Measurements from ENCODE around the gene MORN4.

The MORN4 gene

GRCh38 chr10:97574374-97575126 is 58.8 kb downstream of the MORN4 start:
- Histone ChIP-seq H3K9ac (ENCODE audit: low read depth in 1 of 2, low read length in 2 of 2) (no peak overlapping the region), H3K27ac (ENCODE audit: low read depth in 2 of 2, low read length in 2 of 2) (no peak overlapping the region), H3K4me3 (ENCODE audit: low read length in 2 of 2) (no peak overlapping the region), H3K27me3 (ENCODE audit: control insufficient read depth in 2 of 2, insufficient read depth in 2 of 2, low read length in 2 of 2) (no peaks in the 10 kb centered on the region), H3K4me1 (ENCODE audit: control insufficient read depth in 2 of 2, insufficient read depth in 2 of 2, low read length in 2 of 2) (peaks cover 0 to 3% of the 10 kb centered on the region in 2 donors), H3K36me3 (ENCODE audit: control insufficient read depth in 2 of 2, insufficient read depth in 2 of 2, low read length in 2 of 2) (no peaks in the 10 kb centered on the region), H3K9me3 (ENCODE audit: control insufficient read depth in 2 of 2, low read length in 2 of 2) (no peaks in the 10 kb centered on the region)

GRCh38 chr10:97573672-97574071 is 59.6 kb downstream of the MORN4 start:
- Histone ChIP-seq H3K36me3 (ENCODE audit: control insufficient read depth in 2 of 2, insufficient read depth in 2 of 2, low read length in 2 of 2) (no peaks in the 10 kb centered on the region), H3K9me3 (ENCODE audit: control insufficient read depth in 2 of 2, low read length in 2 of 2) (no peaks in the 10 kb centered on the region), H3K4me3 (ENCODE audit: low read length in 2 of 2) (no peak overlapping the region), H3K4me1 (ENCODE audit: control insufficient read depth in 2 of 2, insufficient read depth in 2 of 2, low read length in 2 of 2) (peaks cover 0 to 3% of the 10 kb centered on the region in 2 donors), H3K27ac (ENCODE audit: low read depth in 2 of 2, low read length in 2 of 2) (no peak overlapping the region), H3K9ac (ENCODE audit: low read depth in 1 of 2, low read length in 2 of 2) (no peak overlapping the region), H3K27me3 (ENCODE audit: control insufficient read depth in 2 of 2, insufficient read depth in 2 of 2, low read length in 2 of 2) (no peaks in the 10 kb centered on the region)

GRCh38 chr10:97573021-97573420 is 60.3 kb downstream of the MORN4 start:
- H3K4me1 ChIP-seq (ENCODE audit: control insufficient read depth in 2 of 2, insufficient read depth in 2 of 2, low read length in 2 of 2) = peaks cover 0 to 3% of the 10 kb centered on the region in 2 donors
- no peak overlapping the region for H3K4me3 ChIP-seq (ENCODE audit: low read length in 2 of 2)
- H3K9me3 ChIP-seq (ENCODE audit: control insufficient read depth in 2 of 2, low read length in 2 of 2) = no peaks in the 10 kb centered on the region
- no peak overlapping the region for H3K27ac ChIP-seq (ENCODE audit: low read depth in 2 of 2, low read length in 2 of 2)
- H3K9ac ChIP-seq (ENCODE audit: low read depth in 1 of 2, low read length in 2 of 2) = no peak overlapping the region
- H3K27me3 ChIP-seq (ENCODE audit: control insufficient read depth in 2 of 2, insufficient read depth in 2 of 2, low read length in 2 of 2) = no peaks in the 10 kb centered on the region
- H3K36me3 ChIP-seq (ENCODE audit: control insufficient read depth in 2 of 2, insufficient read depth in 2 of 2, low read length in 2 of 2) = no peaks in the 10 kb centered on the region

GRCh38 chr10:97572214-97572989 is 60.9 kb downstream of the MORN4 start, which contains the start of gene ANKRD2:
Gene ANKRD2, plus strand, starts transcription at chr10:97572779. Its CDS starts 10 bp downstream, at chr10:97572789.
- Histone ChIP-seq H3K9ac (ENCODE audit: low read depth in 1 of 2, low read length in 2 of 2) (no peak within 1 kb of the TSS), H3K36me3 (ENCODE audit: control insufficient read depth in 2 of 2, insufficient read depth in 2 of 2, low read length in 2 of 2) (no peaks in the 10 kb centered on the region), H3K27ac (ENCODE audit: low read depth in 2 of 2, low read length in 2 of 2) (no peak within 1 kb of the TSS), H3K27me3 (ENCODE audit: control insufficient read depth in 2 of 2, insufficient read depth in 2 of 2, low read length in 2 of 2) (no peaks in the 10 kb centered on the region), H3K4me1 (ENCODE audit: control insufficient read depth in 2 of 2, insufficient read depth in 2 of 2, low read length in 2 of 2) (peaks cover 0 to 3% of the 10 kb centered on the region in 2 donors), H3K4me3 (ENCODE audit: low read length in 2 of 2) (no peak within 1 kb of the TSS), H3K9me3 (ENCODE audit: control insufficient read depth in 2 of 2, low read length in 2 of 2) (no peaks in the 10 kb centered on the region)

GRCh38 chr10:97571622-97572021 is 61.7 kb downstream of the MORN4 start:
- no peaks in the 10 kb centered on the region for H3K36me3 ChIP-seq (ENCODE audit: control insufficient read depth in 2 of 2, insufficient read depth in 2 of 2, low read length in 2 of 2)
- H3K27me3 ChIP-seq (ENCODE audit: control insufficient read depth in 2 of 2, insufficient read depth in 2 of 2, low read length in 2 of 2) = no peaks in the 10 kb centered on the region
- no peak overlapping the region for H3K4me3 ChIP-seq (ENCODE audit: low read length in 2 of 2)
- no peak overlapping the region for H3K9ac ChIP-seq (ENCODE audit: low read depth in 1 of 2, low read length in 2 of 2)
- no peaks in the 10 kb centered on the region for H3K9me3 ChIP-seq (ENCODE audit: control insufficient read depth in 2 of 2, low read length in 2 of 2)
- H3K4me1 ChIP-seq (ENCODE audit: control insufficient read depth in 2 of 2, insufficient read depth in 2 of 2, low read length in 2 of 2) = peaks cover 0 to 3% of the 10 kb centered on the region in 2 donors
- no peak overlapping the region for H3K27ac ChIP-seq (ENCODE audit: low read depth in 2 of 2, low read length in 2 of 2)

GRCh38 chr10:97570789-97571471 is 62.4 kb downstream of the MORN4 start:
- Histone ChIP-seq H3K4me1 (ENCODE audit: control insufficient read depth in 2 of 2, insufficient read depth in 2 of 2, low read length in 2 of 2) (peaks cover 0 to 3% of the 10 kb centered on the region in 2 donors), H3K27ac (ENCODE audit: low read depth in 2 of 2, low read length in 2 of 2) (no peak overlapping the region), H3K27me3 (ENCODE audit: control insufficient read depth in 2 of 2, insufficient read depth in 2 of 2, low read length in 2 of 2) (no peaks in the 10 kb centered on the region), H3K9ac (ENCODE audit: low read depth in 1 of 2, low read length in 2 of 2) (no peak overlapping the region), H3K9me3 (ENCODE audit: control insufficient read depth in 2 of 2, low read length in 2 of 2) (no peaks in the 10 kb centered on the region), H3K36me3 (ENCODE audit: control insufficient read depth in 2 of 2, insufficient read depth in 2 of 2, low read length in 2 of 2) (no peaks in the 10 kb centered on the region), H3K4me3 (ENCODE audit: low read length in 2 of 2) (no peak overlapping the region)

- Histone ChIP-seq H3K36me3 (ENCODE audit: control insufficient read depth in 2 of 2, insufficient read depth in 2 of 2, low read length in 2 of 2) (no peaks in the 10 kb centered on the region), H3K9me3 (ENCODE audit: control insufficient read depth in 2 of 2, low read length in 2 of 2) (no peaks in the 10 kb centered on the region), H3K27ac (ENCODE audit: low read depth in 2 of 2, low read length in 2 of 2) (no peak overlapping the region), H3K9ac (ENCODE audit: low read depth in 1 of 2, low read length in 2 of 2) (no peak overlapping the region), H3K27me3 (ENCODE audit: control insufficient read depth in 2 of 2, insufficient read depth in 2 of 2, low read length in 2 of 2) (no peaks in the 10 kb centered on the region), H3K4me1 (ENCODE audit: control insufficient read depth in 2 of 2, insufficient read depth in 2 of 2, low read length in 2 of 2) (peaks cover 0 to 3% of the 10 kb centered on the region in 2 donors), H3K4me3 (ENCODE audit: low read length in 2 of 2) (no peak overlapping the region)
Observed at GRCh38 chr10:97570146-97570788, 63.0 kb downstream of the MORN4 start.

- Histone ChIP-seq H3K27me3 (ENCODE audit: control insufficient read depth in 2 of 2, insufficient read depth in 2 of 2, low read length in 2 of 2) (no peaks in the 10 kb centered on the region), H3K4me1 (ENCODE audit: control insufficient read depth in 2 of 2, insufficient read depth in 2 of 2, low read length in 2 of 2) (peaks cover 0 to 3% of the 10 kb centered on the region in 2 donors), H3K9me3 (ENCODE audit: control insufficient read depth in 2 of 2, low read length in 2 of 2) (no peaks in the 10 kb centered on the region), H3K4me3 (ENCODE audit: low read length in 2 of 2) (no peak overlapping the region), H3K36me3 (ENCODE audit: control insufficient read depth in 2 of 2, insufficient read depth in 2 of 2, low read length in 2 of 2) (no peaks in the 10 kb centered on the region), H3K9ac (ENCODE audit: low read depth in 1 of 2, low read length in 2 of 2) (no peak overlapping the region), H3K27ac (ENCODE audit: low read depth in 2 of 2, low read length in 2 of 2) (no peak overlapping the region)
Observed at GRCh38 chr10:97567891-97568290, 65.4 kb downstream of the MORN4 start.

GRCh38 chr10:97566336-97566996 is 66.8 kb downstream of the MORN4 start:
- no peaks in the 10 kb centered on the region for H3K27me3 ChIP-seq (ENCODE audit: control insufficient read depth in 2 of 2, insufficient read depth in 2 of 2, low read length in 2 of 2)
- H3K4me3 ChIP-seq (ENCODE audit: low read length in 2 of 2) = no peak overlapping the region
- no peak overlapping the region for H3K9ac ChIP-seq (ENCODE audit: low read depth in 1 of 2, low read length in 2 of 2)
- H3K27ac ChIP-seq (ENCODE audit: low read depth in 2 of 2, low read length in 2 of 2) = no peak overlapping the region
- H3K4me1 ChIP-seq (ENCODE audit: control insufficient read depth in 2 of 2, insufficient read depth in 2 of 2, low read length in 2 of 2) = no peaks in the 10 kb centered on the region
- H3K9me3 ChIP-seq (ENCODE audit: control insufficient read depth in 2 of 2, low read length in 2 of 2) = no peaks in the 10 kb centered on the region
- no peaks in the 10 kb centered on the region for H3K36me3 ChIP-seq (ENCODE audit: control insufficient read depth in 2 of 2, insufficient read depth in 2 of 2, low read length in 2 of 2)

All from mucosa of rectum (tissue), 2 donors.